Frontal cortex (tissue), 4 donors: Measurements from ENCODE around the gene TXLNA. TPM values are rescaled to one million over a fixed set of nuclear protein-coding genes. Genes with fewer than 3 reads are reported as not detected.

Source experiments
- DNase-seq, 2 donors: peaks; one replicate each; pipeline ENCODE4 v3.0.0; 2012; ENCODE audit warnings: low spot score in 2 of 2
- FAIRE-seq: peaks from 2 replicates; lab custom pipeline; 2012; peaks lifted over from hg19 to GRCh38; lab: Jason Lieb, UNC
- total RNA-seq: library from RNA; depleted of rRNA; stranded (reverse); fragments of >200 nt; gene quantifications from one replicate; pipeline ENCODE4 v1.2.3, GENCODE V29; 2014
- donor health status: control.
- donor health status: control.
- donor health status: control.

The TXLNA gene
- total RNA-seq, 1 donor from 2014 or later, result 20.4 TPM

DNA sequence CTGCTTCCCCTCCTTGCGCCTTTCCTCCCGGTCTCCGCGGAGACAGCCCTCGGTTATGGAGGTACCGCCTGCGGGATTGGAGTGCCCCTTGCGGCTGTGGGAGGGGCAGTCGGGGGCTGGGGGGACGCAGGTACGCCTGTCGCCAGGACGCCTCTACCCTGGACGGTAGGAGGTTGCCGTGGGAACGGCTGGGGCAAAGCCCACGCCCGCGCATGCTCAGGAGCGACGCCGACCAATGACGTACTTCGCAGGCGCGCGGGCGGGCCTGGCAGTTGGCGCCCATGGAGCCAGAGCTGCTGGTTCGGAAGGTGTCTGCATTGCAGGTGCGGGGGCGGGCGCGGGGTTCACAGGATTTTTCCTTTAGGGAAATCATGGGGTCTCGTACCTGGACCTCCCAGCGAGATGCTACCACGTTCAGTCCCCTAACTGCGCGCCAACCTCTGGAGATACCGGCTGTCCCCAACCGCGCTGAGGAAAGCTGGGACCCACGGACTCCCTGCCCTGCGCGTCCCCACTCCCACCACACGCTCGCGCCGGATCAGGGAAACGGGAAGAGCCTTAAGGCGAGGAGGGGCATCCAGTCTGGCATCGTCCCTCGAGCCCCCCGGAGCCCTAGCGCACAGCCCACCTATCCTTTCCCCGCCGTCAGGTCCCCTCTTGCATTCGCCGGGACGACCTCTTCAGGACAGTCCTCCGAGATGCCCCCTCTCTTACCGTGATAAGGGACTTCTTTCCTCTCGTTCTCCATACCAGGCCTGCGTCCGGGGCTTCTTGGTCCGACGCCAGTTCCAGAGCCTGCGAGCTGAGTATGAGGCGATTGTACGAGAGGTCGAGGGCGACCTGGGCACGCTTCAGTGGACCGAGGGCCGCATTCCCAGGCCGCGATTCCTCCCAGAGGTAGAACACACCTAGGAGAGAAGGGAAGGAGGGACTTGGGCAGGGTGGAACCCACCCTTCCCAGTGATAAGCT, 26.2 kb downstream of the TXLNA start, which contains the start of gene IQCC:
Gene IQCC (plus strand): TSS at position 271 of the 970 bp plus-strand sequence. CDS start 11 bp downstream, at position 282.
- FAIRE-seq (no peak), DNase-seq (peak; percentile 83 to 95)

DNA sequence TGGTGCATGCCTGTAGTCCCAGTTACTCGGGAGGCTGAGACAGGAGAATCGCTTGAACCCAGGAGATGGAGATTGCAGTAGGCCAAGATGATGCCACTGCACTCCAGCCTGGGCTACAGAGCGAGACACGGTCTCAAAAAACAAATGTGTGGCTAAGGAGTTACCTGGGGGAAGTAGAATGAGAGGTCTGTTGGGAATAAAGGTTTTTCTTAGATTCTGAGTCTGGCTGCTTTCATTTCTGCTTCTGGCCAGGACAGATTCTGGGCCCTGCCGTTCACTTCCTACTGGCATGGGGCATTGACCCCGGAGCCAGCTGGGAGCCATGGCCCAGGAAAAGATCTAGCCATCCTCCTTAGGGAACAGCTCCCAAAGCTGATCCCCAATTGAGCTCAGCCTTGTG, 29.0 kb downstream of the TXLNA start:
- FAIRE-seq (no peak), DNase-seq (no peak)

- FAIRE-seq, result no peak
- no peak for DNase-seq
Measured at GRCh38 chr1:32208891-32209328, 29.4 kb downstream of the TXLNA start, which contains the start of gene DCDC2B. TSS of gene DCDC2B (plus strand) at chr1:32209089. CDS start at chr1:32209094, 5 bp downstream.

DNA sequence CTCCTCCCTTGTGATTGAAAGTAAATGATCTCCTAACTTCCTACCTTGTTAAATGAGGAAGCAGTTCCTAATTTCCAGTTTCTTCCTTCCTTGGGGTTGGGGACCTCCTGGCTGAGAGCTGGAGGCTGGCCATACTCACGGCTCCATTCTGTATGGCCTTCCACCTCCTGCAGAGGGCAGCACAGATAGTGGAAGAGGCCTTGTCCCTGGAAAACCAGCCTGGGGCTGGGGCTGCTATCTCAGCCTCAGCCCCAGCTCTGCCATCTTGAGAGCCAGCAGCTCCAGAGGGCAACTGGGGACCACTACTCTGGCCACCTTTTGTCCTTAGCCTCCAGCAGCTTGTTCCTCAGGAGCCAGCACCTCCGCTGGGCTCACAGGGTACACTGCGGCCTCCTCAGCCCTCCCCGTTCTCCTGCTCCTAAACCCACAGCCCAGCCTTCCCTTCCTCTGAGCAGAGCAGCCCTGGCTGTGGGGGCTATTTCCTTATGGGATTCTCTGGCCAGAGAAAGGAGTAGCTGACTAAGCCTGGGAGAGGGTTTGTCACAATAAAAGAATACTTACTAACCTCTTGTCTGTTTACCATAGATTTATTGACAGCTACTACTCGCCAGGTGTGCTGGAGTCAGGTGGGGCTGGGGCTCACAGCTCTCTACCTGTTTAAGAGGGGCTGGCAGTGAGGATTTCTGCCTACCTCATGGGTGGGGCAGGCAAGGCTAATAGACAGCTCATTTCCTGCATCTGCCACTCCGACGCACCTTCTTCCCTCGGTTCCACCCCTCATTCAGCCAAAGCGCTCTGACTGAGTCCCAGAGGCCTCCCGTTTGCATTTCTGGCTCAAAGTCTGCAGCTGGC, 36.4 kb downstream of the TXLNA start:
- DNase-seq (peak in 1 of 2 donors; percentile 67), FAIRE-seq (no peak)

GRCh38 chr1:32216566-32216965, 37.1 kb downstream of the TXLNA start:
- no peak for FAIRE-seq
- DNase-seq, result no peak

GRCh38 chr1:32219022-32219421, 39.5 kb downstream of the TXLNA start:
- DNase-seq (no peak), FAIRE-seq (no peak)

- FAIRE-seq (no peak), DNase-seq (no peak)
Measured at GRCh38 chr1:32220746-32221580, 41.5 kb downstream of the TXLNA start.

- FAIRE-seq (no peak), DNase-seq (no peak)
Measured at GRCh38 chr1:32221581-32221979, 42.1 kb downstream of the TXLNA start.

DNA sequence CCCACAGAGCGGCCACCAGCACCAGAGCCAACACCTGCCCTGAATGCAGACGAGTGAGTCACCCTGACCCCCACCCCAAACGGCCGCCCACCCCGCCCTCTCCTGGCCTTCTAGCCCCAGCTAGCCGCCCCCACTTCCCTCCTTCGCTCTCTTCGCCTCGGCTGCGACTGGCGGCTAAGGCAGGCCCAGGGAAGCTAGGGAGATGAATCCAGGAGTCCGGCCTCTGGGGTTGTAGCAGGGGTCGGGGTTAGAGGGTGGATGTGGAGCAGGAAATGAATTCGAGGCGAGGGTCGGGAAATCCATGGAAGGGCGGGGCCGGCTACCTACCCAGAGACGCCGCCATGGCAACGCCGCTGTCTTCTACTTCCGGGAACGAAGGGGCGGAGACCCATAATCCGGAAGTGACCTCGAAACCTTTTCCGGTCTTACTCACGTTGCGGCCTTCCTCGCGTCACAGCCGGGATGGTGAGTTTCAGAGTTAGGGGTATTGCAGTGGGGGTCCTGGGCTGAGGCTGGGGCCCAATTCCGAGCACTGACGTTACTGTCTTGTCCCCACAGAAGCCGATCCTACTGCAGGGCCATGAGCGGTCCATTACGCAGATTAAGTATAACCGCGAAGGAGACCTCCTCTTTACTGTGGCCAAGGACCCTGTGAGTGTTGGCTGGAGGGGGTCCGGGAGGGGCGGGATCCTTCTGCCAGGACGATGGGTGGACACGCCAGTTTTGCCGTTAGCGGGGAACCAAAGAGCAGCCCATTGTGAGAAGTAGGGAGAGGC, 42.7 kb downstream of the TXLNA start, which contains the start of the genes EIF3I and TMEM234:
Gene EIF3I (plus strand): TSS at position 428 of the 776 bp plus-strand sequence. CDS start 35 bp downstream, at position 463.
Gene TMEM234 (minus strand): TSS at position 374 of the 776 bp plus-strand sequence. CDS start 31 bp downstream, at position 343.
- FAIRE-seq (no peak), DNase-seq (peak; percentile 86 to 97)

DNA sequence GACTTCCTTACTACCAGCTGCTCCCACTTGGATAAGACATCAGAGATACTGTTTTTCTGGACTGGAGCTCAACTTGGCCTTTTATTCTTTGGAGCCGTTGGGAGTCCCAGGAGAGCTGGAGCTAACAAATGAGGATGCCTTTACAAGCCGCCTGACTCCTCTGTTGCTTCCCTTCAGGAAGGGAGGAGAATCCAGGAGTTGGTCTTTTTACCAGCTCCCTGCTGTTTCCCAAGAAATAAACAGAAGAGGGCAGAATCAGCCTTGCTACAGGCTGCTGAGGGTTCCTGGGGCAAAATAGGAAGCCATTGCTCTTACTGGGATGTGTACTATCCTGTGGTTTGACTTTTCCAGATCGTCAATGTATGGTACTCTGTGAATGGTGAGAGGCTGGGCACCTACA, 44.2 kb downstream of the TXLNA start:
- DNase-seq, result no peak
- FAIRE-seq, result no peak

DNA sequence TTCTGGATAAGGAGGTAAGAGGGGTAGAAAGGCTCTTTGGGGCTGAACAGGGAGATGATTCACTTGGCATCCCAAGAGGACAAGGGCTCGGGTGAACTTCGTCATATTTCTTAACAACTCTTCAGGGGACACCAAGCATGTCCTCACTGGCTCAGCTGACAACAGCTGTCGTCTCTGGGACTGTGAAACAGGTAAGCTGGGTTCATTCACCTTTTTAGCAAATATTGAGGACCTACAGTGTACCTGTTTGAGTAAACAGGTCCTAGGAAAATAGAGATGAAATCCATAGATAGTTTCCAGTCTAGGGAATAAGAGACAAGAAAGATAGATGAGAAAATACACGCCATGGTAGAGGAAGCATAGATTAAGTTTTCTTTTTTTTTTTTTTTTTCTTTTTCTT, 44.8 kb downstream of the TXLNA start:
- DNase-seq, result no peak
- FAIRE-seq, result no peak

- FAIRE-seq (no peak), DNase-seq (no peak)
Measured at GRCh38 chr1:32228771-32229170, 49.3 kb downstream of the TXLNA start.

GRCh38 chr1:32231843-32232432, 52.5 kb downstream of the TXLNA start:
- no peak for FAIRE-seq
- no peak for DNase-seq

DNA sequence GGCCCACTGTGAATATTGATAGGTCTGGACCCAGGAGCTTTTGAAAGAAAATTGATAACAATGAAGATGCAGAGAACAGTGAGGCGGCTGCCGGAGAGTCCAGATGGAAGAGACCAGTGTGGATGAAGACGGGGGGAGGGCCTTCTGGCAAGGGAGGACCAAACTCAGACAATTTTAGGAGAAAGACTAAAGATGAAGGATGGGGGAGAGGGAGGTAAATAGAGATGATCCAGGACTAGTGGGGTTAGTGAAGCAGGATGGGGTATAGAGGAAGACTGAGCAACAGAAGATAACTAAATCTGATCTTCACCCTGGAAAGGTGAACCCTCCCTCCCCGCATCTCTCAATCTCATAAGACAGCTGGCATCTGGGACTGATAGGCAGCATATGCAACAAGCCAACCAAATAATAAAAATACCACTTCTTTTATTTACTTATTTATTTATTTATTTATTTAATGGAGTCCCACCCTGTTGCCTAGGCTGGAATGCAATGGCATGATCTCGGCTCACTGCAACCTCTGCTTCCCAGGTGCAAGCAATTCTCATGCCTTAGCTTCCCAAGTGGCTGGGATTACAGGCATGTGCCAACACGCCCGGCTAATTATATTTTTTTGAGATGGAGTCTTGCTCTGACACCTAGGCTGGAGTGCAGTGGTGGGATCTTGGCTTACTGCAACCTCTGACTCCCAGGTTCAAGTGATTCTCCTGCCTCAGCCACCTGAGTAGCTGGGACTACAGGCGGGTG, 53.3 kb downstream of the TXLNA start:
- no peak for FAIRE-seq
- no peak for DNase-seq

DNA sequence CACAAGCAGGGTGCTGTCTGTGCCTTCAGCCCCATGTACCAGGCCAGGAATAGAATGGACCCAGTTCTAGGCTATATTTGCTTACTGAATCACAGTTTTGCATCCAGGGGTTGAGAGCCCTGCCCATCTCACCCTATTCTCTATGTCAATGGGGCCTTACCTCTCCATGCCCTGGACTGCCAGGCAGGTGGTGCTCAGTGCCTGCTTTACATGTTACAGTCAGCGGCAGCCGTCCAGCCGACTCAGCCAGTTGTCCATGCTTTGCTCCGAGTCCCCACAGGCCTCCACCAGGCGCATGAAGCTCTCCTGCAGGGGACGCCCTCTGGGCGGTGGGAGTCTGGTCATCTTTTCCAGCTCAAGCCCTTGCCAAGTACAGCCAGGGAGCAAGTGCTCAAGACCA, 55.3 kb downstream of the TXLNA start:
- no peak for DNase-seq
- FAIRE-seq, result no peak

DNA sequence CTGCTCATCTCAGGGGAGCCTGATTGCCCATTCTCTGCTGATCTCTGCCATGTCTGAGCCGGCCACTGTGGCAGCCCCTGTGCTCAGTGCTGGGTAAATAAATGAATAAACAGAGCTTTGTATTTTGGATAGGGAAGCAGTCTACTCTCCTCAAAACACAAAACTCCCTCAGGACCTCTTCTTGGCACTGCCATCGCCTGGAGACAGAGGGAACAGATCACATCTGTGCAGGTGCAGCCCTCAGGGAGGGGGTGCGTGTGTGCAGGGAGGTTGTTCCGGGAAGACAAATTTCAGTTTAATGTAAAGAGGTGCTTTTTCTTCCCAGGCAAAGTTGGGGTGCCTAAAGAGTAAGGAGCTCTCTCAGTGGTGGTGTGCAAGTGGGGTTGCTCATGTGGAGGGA, 59.9 kb downstream of the TXLNA start:
- DNase-seq (no peak), FAIRE-seq (no peak)

DNA sequence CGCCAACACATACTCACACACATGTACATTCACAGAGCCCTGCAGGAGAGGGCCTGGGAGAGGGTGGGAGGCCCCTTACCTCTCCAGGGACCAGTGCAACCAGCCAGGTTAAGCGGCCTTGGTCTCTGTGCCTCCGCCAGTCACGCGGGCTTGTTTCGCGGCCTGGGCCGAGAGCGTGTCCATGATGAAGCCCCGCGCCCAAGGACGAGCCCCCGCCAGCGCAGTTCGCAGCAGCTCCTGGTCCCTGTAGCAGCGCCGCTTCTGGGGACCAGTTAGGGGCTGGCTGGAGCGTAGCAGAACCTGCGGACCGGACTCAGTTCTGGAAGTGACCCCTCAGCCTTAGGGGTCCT, 60.3 kb downstream of the TXLNA start:
- DNase-seq (no peak), FAIRE-seq (no peak)
